ENCODE results near the gene ATG16L1.

GRCh38 chr2:233281553-233281952 lies 30.1 kb downstream of the ATG16L1 start:
- TF ChIP-seq CTCF (IDR thresholded peaks at IDR 0.05) = no peak
- no peak for TF ChIP-seq POLR2A (IDR thresholded peaks at IDR 0.05)

All from esophagus squamous epithelium (tissue), 4 donors.